ENCODE data around the gene TAP1.

DNA sequence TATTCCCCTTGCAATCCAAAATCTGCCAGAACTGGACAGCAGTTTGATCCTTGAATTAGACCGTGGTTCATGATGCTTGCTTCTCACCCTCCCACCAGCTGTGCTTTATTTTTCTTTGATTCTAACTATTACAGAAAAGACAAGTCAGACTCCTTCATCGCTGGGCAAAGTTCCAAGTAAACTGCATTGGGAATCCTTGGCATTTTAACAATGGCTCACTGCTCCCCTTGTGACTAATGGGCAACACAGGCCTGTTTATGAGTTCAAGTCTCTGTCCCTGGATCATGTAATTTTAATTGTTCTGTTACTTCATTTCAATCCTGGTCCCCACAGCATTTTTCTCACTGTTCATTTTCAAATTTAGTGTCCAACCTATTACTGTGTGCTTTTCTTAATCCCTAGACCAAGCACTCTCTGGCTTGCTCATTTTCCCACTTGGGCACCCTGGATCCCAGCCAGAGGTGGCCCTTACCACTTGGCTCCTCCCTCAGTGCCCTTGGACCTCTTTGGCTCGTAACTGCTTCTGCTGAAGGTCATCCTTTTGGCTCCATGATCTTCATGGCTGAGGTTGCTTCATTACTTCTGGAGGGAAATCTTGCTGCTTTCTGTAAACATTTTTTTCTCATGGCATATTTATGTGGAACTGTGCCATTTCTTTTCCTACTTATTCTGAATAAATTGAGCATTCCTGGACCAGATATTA is 33.3 kb upstream of the TAP1 start:
- TF ChIP-seq, protein P1, sequence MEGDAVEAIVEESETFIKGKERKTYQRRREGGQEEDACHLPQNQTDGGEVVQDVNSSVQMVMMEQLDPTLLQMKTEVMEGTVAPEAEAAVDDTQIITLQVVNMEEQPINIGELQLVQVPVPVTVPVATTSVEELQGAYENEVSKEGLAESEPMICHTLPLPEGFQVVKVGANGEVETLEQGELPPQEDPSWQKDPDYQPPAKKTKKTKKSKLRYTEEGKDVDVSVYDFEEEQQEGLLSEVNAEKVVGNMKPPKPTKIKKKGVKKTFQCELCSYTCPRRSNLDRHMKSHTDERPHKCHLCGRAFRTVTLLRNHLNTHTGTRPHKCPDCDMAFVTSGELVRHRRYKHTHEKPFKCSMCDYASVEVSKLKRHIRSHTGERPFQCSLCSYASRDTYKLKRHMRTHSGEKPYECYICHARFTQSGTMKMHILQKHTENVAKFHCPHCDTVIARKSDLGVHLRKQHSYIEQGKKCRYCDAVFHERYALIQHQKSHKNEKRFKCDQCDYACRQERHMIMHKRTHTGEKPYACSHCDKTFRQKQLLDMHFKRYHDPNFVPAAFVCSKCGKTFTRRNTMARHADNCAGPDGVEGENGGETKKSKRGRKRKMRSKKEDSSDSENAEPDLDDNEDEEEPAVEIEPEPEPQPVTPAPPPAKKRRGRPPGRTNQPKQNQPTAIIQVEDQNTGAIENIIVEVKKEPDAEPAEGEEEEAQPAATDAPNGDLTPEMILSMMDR (IDR thresholded peaks at IDR 0.05; ENCODE audit: low read depth, low read length), result no peak
- no peak for TF ChIP-seq EZH2phosphoT487 (IDR thresholded peaks at IDR 0.05; ENCODE audit: low read depth)
